ENCODE data around the gene KIAA0513.

GRCh38 chr16:85011846-85012284, 15.7 kb upstream of the KIAA0513 start:
- TF ChIP-seq POLR2AphosphoS5 (IDR thresholded peaks at IDR 0.05; ENCODE audit: low read depth, low read length): no peak
- no peak for TF ChIP-seq CTCF (IDR thresholded peaks at IDR 0.05)
- no peak for TF ChIP-seq REST (IDR thresholded peaks at IDR 0.05; ENCODE audit: insufficient read depth in 1 of 2, low read depth in 2 of 2, low read length in 1 of 2)
- no peak for TF ChIP-seq TCF7L2 (IDR thresholded peaks at IDR 0.05; ENCODE audit: low read depth, low read length)
- TF ChIP-seq SIN3A (IDR thresholded peaks at IDR 0.05; ENCODE audit: borderline replicate concordance, insufficient read depth, low read depth, low read length): no peak
